PC-3 (cell line): Measurements from ENCODE around the gene SMYD3.

ENCODE experiments used
- CTCF ChIP-seq: fragments of 300-600 bp; sonication (generic); conservative IDR thresholded peaks from 2 replicates; pipeline ENCODE4 v1.5.1; 2017; ENCODE audit warnings: antibody characterized with exemption, low read depth, mild to moderate bottlenecking, low read length
- EZH2 ChIP-seq: fragments of 300-600 bp; sonication (generic); IDR thresholded peaks from one replicate; pipeline ENCODE4 v1.6.1; 2017; ENCODE audit warnings: antibody characterized with exemption, mild to moderate bottlenecking, low read length; ENCODE audit not compliant: unreplicated experiment
- EZH2phosphoT487 ChIP-seq: fragments of 300-600 bp; sonication (generic); IDR thresholded peaks from 2 replicates; pipeline ENCODE4 v1.6.1; 2018; ENCODE audit warnings: mild to moderate bottlenecking, antibody characterized with exemption, low read length, borderline replicate concordance

GRCh38 chr1:246491551-246492053 lies 15.5 kb downstream of the SMYD3 start:
- no peak for TF ChIP-seq CTCF
- TF ChIP-seq EZH2, result no peak
- TF ChIP-seq EZH2phosphoT487, result no peak
